ENCODE results near the gene HMGCL. TPM values are rescaled to one million over a fixed set of nuclear protein-coding genes. Genes with fewer than 3 reads are reported as not detected.
"Not testable (repeated sequence)": the region's sequence is repeated elsewhere in the genome, so short reads cannot be mapped to it uniquely, and the experiment has no call there.

Gene HMGCL
- total RNA-seq, 4 donors from 2014 or later = 25.5 to 50.0 (median 43.9) TPM

GRCh38 chr1:23845163-23845562 is 19.9 kb upstream of the HMGCL start:
- WGBS = 100% methylated on average over 2 of the region's 2 CpGs
- Histone ChIP-seq H3K27me3 (no peaks in the 10 kb centered on the region), H3K4me3 (no peak overlapping the region), H3K9me3 (no peaks in the 10 kb centered on the region), H3K36me3 (peaks cover 14 to 48% (median 34%) of the 10 kb centered on the region in 4 donors), H3K4me1 (peaks cover 0 to 12% (median 1%) of the 10 kb centered on the region in 4 donors), H3K27ac (replicated peaks in 1 of 4) (no peak overlapping the region)
- intact Hi-C loops (cut with DNase I) = no loop called here
- TF ChIP-seq POLR2A (IDR thresholded peaks at IDR 0.05; ENCODE audit: low read depth) (no peak), CTCF (IDR thresholded peaks at IDR 0.05) (no peak), EP300 (IDR thresholded peaks at IDR 0.05) (no peak), POLR2AphosphoS5 (IDR thresholded peaks at IDR 0.05) (no peak)
- no peak for DNase-seq (ENCODE audit: extremely low spot score)

- Histone ChIP-seq H3K4me1 (peaks cover 0 to 4% (median 3%) of the 10 kb centered on the region in 4 donors), H3K27me3 (no peaks in the 10 kb centered on the region), H3K27ac (replicated peaks in 1 of 4) (no peak overlapping the region), H3K4me3 (no peak overlapping the region), H3K9me3 (no peaks in the 10 kb centered on the region), H3K36me3 (peaks cover 14 to 42% (median 31%) of the 10 kb centered on the region in 4 donors)
- WGBS = 95% methylated on average over 5 of the region's 5 CpGs
- no peak for DNase-seq (ENCODE audit: extremely low spot score)
- intact Hi-C loops (cut with DNase I) = no loop called here
- TF ChIP-seq EP300 (IDR thresholded peaks at IDR 0.05) (no peak), CTCF (IDR thresholded peaks at IDR 0.05) (no peak)
Observed at GRCh38 chr1:23843644-23844043, 18.4 kb upstream of the HMGCL start.

- WGBS = 0% methylated on average over 20 of the region's 21 CpGs
- intact Hi-C loops (cut with DNase I) = no loop called here
- H3K4me3 ChIP-seq = peak overlapping the region; percentile 39 to 45 (median 43)
- peaks cover 0 to 11% (median 0%) of the 10 kb centered on the region in 4 donors for H3K27me3 ChIP-seq
- no peaks in the 10 kb centered on the region for H3K36me3 ChIP-seq
- no peak overlapping the region for H3K27ac ChIP-seq (replicated peaks in 1 of 4)
- peak; percentile 91 for DNase-seq (ENCODE audit: extremely low spot score)
- H3K9me3 ChIP-seq = no peaks in the 10 kb centered on the region
- TF ChIP-seq POLR2A (IDR thresholded peaks at IDR 0.05; ENCODE audit: low read depth) (no peak), EP300 (IDR thresholded peaks at IDR 0.05) (no peak), CTCF (IDR thresholded peaks at IDR 0.05) (no peak), POLR2AphosphoS5 (IDR thresholded peaks at IDR 0.05) (no peak)
- peaks cover 4 to 13% (median 12%) of the 10 kb centered on the region in 4 donors for H3K4me1 ChIP-seq
Observed at GRCh38 chr1:23838401-23838866, 13.2 kb upstream of the HMGCL start.

- H3K4me3 ChIP-seq = peak overlapping the region in 3 of 4 donors; percentile 39 to 45 (median 41)
- DNase-seq (ENCODE audit: extremely low spot score) = no peak
- no peak overlapping the region for H3K27ac ChIP-seq (replicated peaks in 1 of 4)
- TF ChIP-seq POLR2A (IDR thresholded peaks at IDR 0.05; ENCODE audit: low read depth) (no peak), EP300 (IDR thresholded peaks at IDR 0.05) (no peak), POLR2AphosphoS5 (IDR thresholded peaks at IDR 0.05) (no peak), CTCF (IDR thresholded peaks at IDR 0.05) (no peak)
- no peaks in the 10 kb centered on the region for H3K9me3 ChIP-seq
- H3K27me3 ChIP-seq = peaks cover 0 to 11% (median 0%) of the 10 kb centered on the region in 4 donors
- H3K36me3 ChIP-seq = no peaks in the 10 kb centered on the region
- H3K4me1 ChIP-seq = peaks cover 4 to 13% (median 12%) of the 10 kb centered on the region in 4 donors
- intact Hi-C loops (cut with DNase I) = no loop called here
- WGBS = 30% methylated on average over 11 of the region's 13 CpGs
Observed at GRCh38 chr1:23837908-23838307, 12.7 kb upstream of the HMGCL start.

GRCh38 chr1:23836037-23836436 is 10.8 kb upstream of the HMGCL start:
- DNase-seq (ENCODE audit: extremely low spot score) = no peak
- WGBS = 73% methylated on average over 3 of the region's 3 CpGs

GRCh38 chr1:23834156-23834555 is 8.9 kb upstream of the HMGCL start:
- H3K9me3 ChIP-seq; H3K36me3 ChIP-seq; intact Hi-C loops (cut with DNase I); H3K4me3 ChIP-seq; H3K27ac ChIP-seq (replicated peaks in 1 of 4); DNase-seq (ENCODE audit: extremely low spot score): not testable (repeated sequence)
- H3K4me1 ChIP-seq = peaks cover 4 to 13% (median 12%) of the 10 kb centered on the region in 4 donors
- H3K27me3 ChIP-seq = peaks cover 0 to 11% (median 0%) of the 10 kb centered on the region in 4 donors
- WGBS = 83% methylated on average over 6 of the region's 6 CpGs

More at GRCh38 chr1:23836037-23836436, 10.8 kb upstream of the HMGCL start:
- no peaks in the 10 kb centered on the region for H3K9me3 ChIP-seq
- H3K27me3 ChIP-seq = peaks cover 0 to 11% (median 0%) of the 10 kb centered on the region in 4 donors
- no peaks in the 10 kb centered on the region for H3K36me3 ChIP-seq
- no peak overlapping the region for H3K27ac ChIP-seq (replicated peaks in 1 of 4)
- H3K4me3 ChIP-seq = no peak overlapping the region
- intact Hi-C loops (cut with DNase I) = no loop called here
- H3K4me1 ChIP-seq = peaks cover 4 to 13% (median 12%) of the 10 kb centered on the region in 4 donors
- TF ChIP-seq POLR2AphosphoS5 (IDR thresholded peaks at IDR 0.05) (no peak), CTCF (IDR thresholded peaks at IDR 0.05) (no peak), POLR2A (IDR thresholded peaks at IDR 0.05; ENCODE audit: low read depth) (no peak), EP300 (IDR thresholded peaks at IDR 0.05) (no peak)
